K562 (cell line): Measurements from ENCODE around the gene PRPF38A. TPM values are rescaled to one million over a fixed set of nuclear protein-coding genes. Genes with fewer than 3 reads are reported as not detected.
A peak's percentile ranks its signal among the peaks of the same experiment; 100 is the strongest.

ENCODE experiments used
- BCOR ChIP-seq: fragments of 450-650 bp; IDR thresholded peaks from 2 replicates; pipeline ENCODE4 v1.6.1; 2016
- CBX3 ChIP-seq, 2 experiments: IDR thresholded peaks; 1 replicate in 1 of 2; 2 replicates in 1 of 2; pipeline ENCODE4 v1.6.1; 2012; ENCODE audit warnings: inconsistent platforms in 2 of 2, low read length in 2 of 2, borderline replicate concordance in 1 of 2, control low read depth in 1 of 2
- E2F8 ChIP-seq: fragments of 450-650 bp; IDR thresholded peaks from 2 replicates; pipeline ENCODE4 v1.7.1; 2018; ENCODE audit warnings: mild to moderate bottlenecking, low read depth; ENCODE audit not compliant: partially characterized antibody
- GATAD2A ChIP-seq: fragments of 450-650 bp; IDR thresholded peaks from 2 replicates; pipeline ENCODE4 v1.6.1; 2017
- HMBOX1 ChIP-seq: sonication (generic); IDR thresholded peaks from 2 replicates; pipeline ENCODE4 v1.6.1; 2016
- MAZ ChIP-seq, 2 experiments: fragments of 450-650 bp in 1 of 2; sonication (generic) in 1 of 2; formaldehyde crosslinking; IDR thresholded peaks in 1 of 2; conservative IDR thresholded peaks in 1 of 2; 2 replicates each; pipeline versions ENCODE4 v1.4.0 to v1.5.0; 2020; ENCODE audit warnings: mild to moderate bottlenecking in 1 of 2, missing genetic modification reagents in 1 of 2
- MBD2 ChIP-seq: sonication (generic); IDR thresholded peaks from 2 replicates; pipeline ENCODE4 v1.6.1; 2016; ENCODE audit warnings: low read depth, borderline replicate concordance
- NR2C1 ChIP-seq, 2 experiments: fragments of 450-650 bp; IDR thresholded peaks; 2 replicates each; pipeline ENCODE4 v1.6.1; 2017; ENCODE audit warnings: mild to moderate bottlenecking in 2 of 2, antibody characterized with exemption in 1 of 2, inconsistent platforms in 1 of 2, missing compliant biosample characterization in 1 of 2, missing genetic modification characterization in 1 of 2
- PRDM10 ChIP-seq: fragments of 450-650 bp; IDR thresholded peaks from 2 replicates; pipeline ENCODE4 v1.6.1; 2018; ENCODE audit not compliant: partially characterized antibody
- RB1 ChIP-seq: fragments of 450-650 bp; IDR thresholded peaks from 2 replicates; pipeline ENCODE4 v1.6.1; 2017; ENCODE audit warnings: low read depth, mild to moderate bottlenecking
- SP1 ChIP-seq: sonication (generic); formaldehyde crosslinking; IDR thresholded peaks from 2 replicates; pipeline ENCODE4 v1.8.1; 2022; ENCODE audit warnings: mild to moderate bottlenecking, missing genetic modification reagents
- UBTF ChIP-seq, 2 experiments: IDR thresholded peaks; 2 replicates each; pipeline ENCODE4 v1.6.1; 2012; ENCODE audit warnings: improper control_type of control experiment in 2 of 2, low read depth in 2 of 2, low read length in 2 of 2, borderline replicate concordance in 1 of 2
- ZHX1 ChIP-seq: fragments of 150-350 bp; conservative IDR thresholded peaks from 2 replicates; pipeline ENCODE4 v1.6.1; 2014; ENCODE audit warnings: low read length
- polyA plus RNA-seq, 8 experiments: library from polyadenylated mRNA; depleted of rRNA in 4 of 8; stranded (reverse) in 5 of 8; unstranded in 3 of 8; fragments of >200 nt; fragmentation: Nextera tagmentation in 2 of 8; fragmentation: Illumina TruSeq in 1 of 8; extraction: Ambion mirVana in 2 of 8; extraction: Trizol in 1 of 8; gene quantifications; 2 replicates each; pipeline versions ENCODE4 v1.2.1 to v1.2.3, GENCODE V29; 2011 to 2014; ENCODE audit warnings: inconsistent platforms in 1 of 8, missing spikeins in 1 of 8
- total RNA-seq, 7 experiments: library from RNA; depleted of rRNA in 6 of 7; stranded (reverse); fragments of >200 nt in 6 of 7; fragmentation: Illumina TruSeq in 2 of 7; extraction: Trizol in 2 of 7; gene quantifications; 2 replicates each; pipeline versions ENCODE4 v1.2.1 to v1.2.3, GENCODE V29; 2011 to 2021; ENCODE audit warnings: low replicate concordance in 1 of 7

The PRPF38A gene
- total and polyA plus RNA-seq, 9 of the 15 experiments (the other 6 are each of a cell fraction or from before 2014, with no cell fraction given), result 53.6 to 198 (median 89.2) TPM

- TF ChIP-seq E2F8, result no peak
- TF ChIP-seq MBD2, result peak; percentile 41; the same call in 1 of the 2 replicates
- TF ChIP-seq MAZ (CRISPR knock-in tag; conservative IDR thresholded peaks at IDR 0.05 in 1 of 2, IDR thresholded peaks at IDR 0.05 in 1 of 2), result peak; percentile 97 to 98
- peak; percentile 65; the same call in 1 of the 2 replicates for TF ChIP-seq GATAD2A
- TF ChIP-seq UBTF (IDR thresholded peaks at IDR 0.05; ENCODE audit: borderline replicate concordance in 1 of 2, low read depth in 2 of 2, low read length in 2 of 2), result peak; percentile 30 to 79; a peak in 2 of 4 replicates
- TF ChIP-seq BCOR, result 0 out of 2 replicates have a peak, but pooled peaks have one; percentile 3
- TF ChIP-seq PRDM10, result peak; percentile 43
- TF ChIP-seq ZHX1, result no peak
- TF ChIP-seq SP1, result peak; percentile 90; the same call in 1 of the 2 replicates
- TF ChIP-seq CBX3 (IDR thresholded peaks at IDR 0.05; ENCODE audit: borderline replicate concordance in 1 of 2, low read length in 2 of 2), result peak in 1 of 2 experiments; percentile 40; a peak in 1 of 3 replicates
- TF ChIP-seq HMBOX1, result no peak
- TF ChIP-seq RB1, result peak; percentile 88; the same call in 1 of the 2 replicates
- no peak for TF ChIP-seq NR2C1 (IDR thresholded peaks at IDR 0.05)
- no peak for TF ChIP-seq NR2C1 (tag; IDR thresholded peaks at IDR 0.05)
Measured at GRCh38 chr1:52365746-52366516, 38.5 kb upstream of the PRPF38A start, which contains the start of gene CC2D1B (continued).
